DND-41 (cell line): Measurements from ENCODE around the gene ACAD10.
"Not testable (repeated sequence)": the region's sequence is repeated elsewhere in the genome, so short reads cannot be mapped to it uniquely, and the experiment has no call there.

Experiments
- ATAC-seq: fragments of 200-7000 bp; cut with Tn5 transposase; 3 replicates; pipeline ENCODE4 v1.9.1; 2021; ENCODE audit warnings: low read depth; ENCODE audit not compliant: insufficient read depth
- DNase-seq: peaks from one replicate; pipeline ENCODE4 v3.0.0-alpha.2; 2020
- H2AFZ ChIP-seq: 2 replicates; pipeline ENCODE4 v1.6.0; 2012; ENCODE audit warnings: low read depth, low read length
- H3K27ac ChIP-seq: 2 replicates; pipeline ENCODE4 v1.5.1; 2012; ENCODE audit warnings: low read length, inconsistent platforms
- H3K27me3 ChIP-seq: fragments of 200-600 bp; sonication (generic); 2 replicates; pipeline ENCODE4 v1.6.0; 2012; ENCODE audit warnings: low read length, mild to moderate bottlenecking, inconsistent platforms; ENCODE audit not compliant: insufficient read depth, poor library complexity
- H3K36me3 ChIP-seq: 2 replicates; pipeline ENCODE4 v1.5.1; 2012; ENCODE audit warnings: low read length, inconsistent platforms; ENCODE audit not compliant: insufficient read depth
- H3K4me1 ChIP-seq: 2 replicates; pipeline ENCODE4 v1.5.1; 2012; ENCODE audit warnings: mild to moderate bottlenecking, low read length; ENCODE audit not compliant: insufficient read depth
- H3K4me2 ChIP-seq: 2 replicates; pipeline ENCODE4 v1.6.0; 2012; ENCODE audit warnings: mild to moderate bottlenecking, moderate library complexity, low read length, inconsistent platforms; ENCODE audit not compliant: insufficient read depth
- H3K4me3 ChIP-seq, 2 experiments: fragments of 200-600 bp in 1 of 2; shearing (Covaris generic) in 1 of 2; 2 replicates each; pipeline ENCODE4 v1.5.1; 2012 to 2016; ENCODE audit warnings: inconsistent platforms in 2 of 2, low read length in 2 of 2, mild to moderate bottlenecking in 2 of 2, low read depth in 1 of 2, moderate library complexity in 1 of 2
- H3K79me2 ChIP-seq: 2 replicates; pipeline ENCODE4 v1.6.0; 2012; ENCODE audit warnings: low read length, inconsistent platforms; ENCODE audit not compliant: insufficient read depth
- H3K9ac ChIP-seq: 2 replicates; pipeline ENCODE4 v1.6.0; 2012; ENCODE audit warnings: low read depth, mild to moderate bottlenecking, inconsistent platforms, low read length, moderate library complexity
- H3K9me3 ChIP-seq: 2 replicates; pipeline ENCODE4 v1.5.1; 2012; ENCODE audit warnings: low read length, moderate library complexity, mild to moderate bottlenecking, inconsistent platforms; ENCODE audit not compliant: insufficient read depth, severe bottlenecking
- H4K20me1 ChIP-seq: 2 replicates; pipeline ENCODE4 v1.6.0; 2012; ENCODE audit warnings: low read length; ENCODE audit not compliant: insufficient read depth
- CTCF ChIP-seq: IDR thresholded peaks from 2 replicates; pipeline ENCODE4 v1.5.1; 2012; ENCODE audit warnings: borderline replicate concordance, low read length, moderate library complexity, mild to moderate bottlenecking; ENCODE audit not compliant: poor library complexity, severe bottlenecking; ENCODE audit errors: extremely low read depth
- EZH2 ChIP-seq: IDR thresholded peaks from 3 replicates; pipeline ENCODE4 v1.6.1; 2012; ENCODE audit warnings: borderline replicate concordance, low read depth, mild to moderate bottlenecking, moderate library complexity, low read length, inconsistent platforms; ENCODE audit not compliant: severe bottlenecking

Gene ACAD10

GRCh38 chr12:111650912-111651311, 34.9 kb upstream of the ACAD10 start:
- Histone ChIP-seq H3K36me3 (peaks cover 80% of the 10 kb centered on the region), H3K79me2 (no peaks in the 10 kb centered on the region), H3K4me2 (no peak overlapping the region), H3K27me3 (no peaks in the 10 kb centered on the region), H3K27ac (no peak overlapping the region), H4K20me1 (no peaks in the 10 kb centered on the region), H3K9ac (no peak overlapping the region), H3K9me3 (no peaks in the 10 kb centered on the region), H3K4me1 (no peaks in the 10 kb centered on the region), H2AFZ (no peak overlapping the region), H3K4me3 (no peak overlapping the region)
- no peak for TF ChIP-seq CTCF
- TF ChIP-seq EZH2 = no peak
- no peak for DNase-seq
- ATAC-seq = no peak

DNA sequence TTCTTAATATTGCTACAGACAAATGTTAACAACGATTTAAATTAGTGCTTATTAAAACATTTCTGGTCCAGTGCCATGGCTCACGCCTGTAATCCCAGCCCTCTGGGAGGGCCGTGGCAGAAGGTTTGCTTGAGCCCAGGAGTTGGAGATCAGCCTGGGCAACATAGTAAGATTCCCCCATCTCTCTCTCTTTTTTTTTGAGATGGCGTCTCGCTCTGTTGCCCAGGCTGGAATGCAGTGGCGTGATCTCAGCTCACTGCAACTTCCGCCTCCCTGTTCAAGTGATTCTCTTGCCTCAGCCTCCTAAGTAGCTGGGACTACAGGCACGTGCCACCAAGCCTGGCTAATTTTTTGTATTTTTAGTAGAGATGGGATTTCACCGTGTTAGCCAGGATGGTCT, 33.3 kb upstream of the ACAD10 start:
- H3K4me3 ChIP-seq, H3K4me2 ChIP-seq, H3K9me3 ChIP-seq, H4K20me1 ChIP-seq, ATAC-seq, DNase-seq, H3K4me1 ChIP-seq, H3K27me3 ChIP-seq, H3K79me2 ChIP-seq, H2AFZ ChIP-seq, H3K9ac ChIP-seq, H3K27ac ChIP-seq: not testable (repeated sequence)
- H3K36me3 ChIP-seq = peaks cover 73% of the 10 kb centered on the region

GRCh38 chr12:111653596-111653995, 32.3 kb upstream of the ACAD10 start:
- H3K4me1 ChIP-seq = no peaks in the 10 kb centered on the region
- H2AFZ ChIP-seq = no peak overlapping the region
- H3K79me2 ChIP-seq = no peaks in the 10 kb centered on the region
- no peak overlapping the region for H3K27ac ChIP-seq
- DNase-seq (no peak), ATAC-seq (no peak)
- H4K20me1 ChIP-seq = no peaks in the 10 kb centered on the region
- H3K27me3 ChIP-seq = no peaks in the 10 kb centered on the region
- H3K9ac ChIP-seq = no peak overlapping the region
- no peak overlapping the region for H3K4me2 ChIP-seq
- H3K9me3 ChIP-seq = no peaks in the 10 kb centered on the region
- H3K4me3 ChIP-seq = no peak overlapping the region
- TF ChIP-seq CTCF = no peak
- peaks cover 78% of the 10 kb centered on the region for H3K36me3 ChIP-seq

GRCh38 chr12:111655356-111655755, 30.5 kb upstream of the ACAD10 start:
- no peaks in the 10 kb centered on the region for H3K4me1 ChIP-seq
- no peaks in the 10 kb centered on the region for H3K9me3 ChIP-seq
- H4K20me1 ChIP-seq = no peaks in the 10 kb centered on the region
- peaks cover 81% of the 10 kb centered on the region for H3K36me3 ChIP-seq
- H3K27ac ChIP-seq = no peak overlapping the region
- no peak overlapping the region for H3K4me2 ChIP-seq
- H3K27me3 ChIP-seq = no peaks in the 10 kb centered on the region
- ATAC-seq = no peak
- H3K4me3 ChIP-seq = no peak overlapping the region
- TF ChIP-seq EZH2 (no peak), CTCF (no peak)
- no peak for DNase-seq
- no peak overlapping the region for H3K9ac ChIP-seq
- no peak overlapping the region for H2AFZ ChIP-seq
- no peaks in the 10 kb centered on the region for H3K79me2 ChIP-seq
